Activated naive CD4-positive, alpha-beta T cell treated with anti-CD3 and anti-CD28 coated beads, Interleukin-2, amount 50 U/mL, for 72 hours (primary cell): Measurements from ENCODE around the gene SOCS1. TPM values are rescaled to one million over a fixed set of nuclear protein-coding genes. Genes with fewer than 3 reads are reported as not detected.

ENCODE experiments used
- ATAC-seq, 2 donors: fragments of 150-1000 bp; cut with Tn5 transposase; 2 replicates each; pipeline ENCODE4 v1.10.0; 2021; ENCODE audit warnings: mild to moderate bottlenecking in 2 of 2, moderate library complexity in 2 of 2
- DNase-seq, 2 donors: peaks; one replicate each; pipeline ENCODE4 v3.0.0; 2021 to 2022; ENCODE audit warnings: low spot score in 2 of 2
- H3K27ac Mint-ChIP-seq, 2 donors: one replicate each; pipeline ENCODE4 v1.8.0; 2022; ENCODE audit warnings: mild to moderate bottlenecking in 2 of 2, mixed read lengths in 2 of 2
- H3K36me3 Mint-ChIP-seq, 2 donors: one replicate each; pipeline ENCODE4 v1.8.0; 2022; ENCODE audit warnings: mixed read lengths in 2 of 2
- H3K9me3 Mint-ChIP-seq, 2 donors: one replicate each; pipeline ENCODE4 v1.8.0; 2022; ENCODE audit warnings: mixed read lengths in 2 of 2
- total RNA-seq, 2 donors: library from RNA; stranded (reverse); gene quantifications; one replicate each; pipeline ENCODE4 v1.2.3, GENCODE V29; 2022

Gene SOCS1
- total RNA-seq, 2 donors from 2014 or later: 57.0 to 123 TPM

- Mint-ChIP-seq H3K27ac (peak overlapping the region; percentile 97 to 98), H3K36me3 (peaks cover 30 to 43% of the 10 kb centered on the region in 2 donors), H3K9me3 (no peaks in the 10 kb centered on the region)
- ATAC-seq: peak in 1 of 2 donors; percentile 7
- DNase-seq: peak; percentile 53 to 71
Measured at GRCh38 chr16:11254913-11255736, 879 bp downstream of the SOCS1 start.

- no peak for DNase-seq
- H3K36me3 Mint-ChIP-seq: peaks cover 30 to 43% of the 10 kb centered on the region in 2 donors
- H3K27ac Mint-ChIP-seq: peak overlapping the region; percentile 97 to 98
- ATAC-seq: no peak
- H3K9me3 Mint-ChIP-seq: no peaks in the 10 kb centered on the region
Measured at GRCh38 chr16:11253995-11254912, 1.8 kb downstream of the SOCS1 start.

GRCh38 chr16:11253009-11253994 is 2.7 kb downstream of the SOCS1 start:
- ATAC-seq (peak; percentile 23 to 43), DNase-seq (peak; percentile 53 to 85)
- Mint-ChIP-seq H3K27ac (peak overlapping the region; percentile 97 to 98), H3K9me3 (no peaks in the 10 kb centered on the region), H3K36me3 (peaks cover 30 to 43% of the 10 kb centered on the region in 2 donors)

DNA sequence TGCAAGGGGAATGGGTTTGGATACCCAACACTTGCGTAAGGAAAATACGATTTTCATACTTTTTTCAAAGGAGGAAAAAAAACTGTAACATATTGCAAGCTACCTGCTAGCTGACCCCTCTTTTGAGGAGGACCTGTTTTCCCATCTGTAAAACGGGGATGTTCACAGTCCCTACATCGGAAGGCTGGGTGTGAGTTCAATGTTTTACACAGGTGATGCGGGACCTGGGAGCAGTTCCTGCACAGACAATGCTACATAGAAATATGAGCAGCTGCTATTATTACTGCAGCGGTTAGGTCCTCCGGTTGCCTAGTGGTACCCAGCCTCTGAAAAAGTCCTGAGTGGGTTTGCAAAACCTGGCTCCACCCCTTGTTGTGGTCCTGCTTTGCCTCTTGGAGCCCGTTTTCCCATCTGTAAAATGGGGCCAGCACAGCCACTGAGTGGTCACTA is 3.5 kb downstream of the SOCS1 start:
- peak overlapping the region; percentile 97 to 98 for H3K27ac Mint-ChIP-seq
- H3K36me3 Mint-ChIP-seq: peaks cover 30 to 49% of the 10 kb centered on the region in 2 donors
- DNase-seq (no peak), ATAC-seq (no peak)
- H3K9me3 Mint-ChIP-seq: no peaks in the 10 kb centered on the region

- H3K36me3 Mint-ChIP-seq: peaks cover 30 to 53% of the 10 kb centered on the region in 2 donors
- ATAC-seq: peak; percentile 47 to 55
Measured at GRCh38 chr16:11251525-11252481, 4.2 kb downstream of the SOCS1 start.

DNA sequence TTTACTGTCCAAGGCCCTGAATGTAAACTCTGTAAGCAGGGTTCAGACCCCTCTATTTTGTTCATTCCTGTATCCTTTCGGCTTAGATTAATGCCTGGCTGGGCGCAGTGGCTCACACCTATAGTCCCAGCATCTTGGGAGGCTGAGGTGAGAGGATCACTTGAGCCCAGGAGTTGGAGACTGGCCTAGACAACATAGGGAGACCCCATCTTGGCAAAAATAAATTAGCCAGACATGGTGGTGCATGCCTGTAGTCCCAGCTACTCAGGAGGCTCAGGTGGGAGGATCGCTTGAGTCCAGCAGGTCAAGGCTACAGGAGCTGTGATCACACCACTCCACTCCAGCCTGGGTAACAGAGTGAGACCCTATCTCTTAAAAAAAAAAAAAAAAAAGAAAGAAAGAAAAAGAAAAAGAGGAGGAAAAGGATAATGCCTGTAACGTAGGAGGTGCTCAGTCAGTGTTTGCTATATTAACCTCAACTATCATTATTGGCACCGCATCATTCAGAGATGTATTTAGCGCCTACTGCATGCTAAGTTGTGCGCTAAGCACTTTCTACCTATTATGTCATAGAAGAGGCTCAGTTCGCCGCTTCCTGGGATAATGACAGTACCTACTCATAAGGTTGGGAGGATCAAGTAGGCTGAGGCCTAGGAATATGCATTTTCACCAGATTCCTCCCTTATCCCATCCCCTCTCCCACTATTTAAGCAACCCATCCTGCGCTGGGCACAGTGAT is 5.0 kb downstream of the SOCS1 start:
- H3K27ac Mint-ChIP-seq: peak overlapping the region; percentile 97 to 98
- H3K9me3 Mint-ChIP-seq: no peaks in the 10 kb centered on the region
- DNase-seq (no peak), ATAC-seq (no peak)
- peaks cover 30 to 53% of the 10 kb centered on the region in 2 donors for H3K36me3 Mint-ChIP-seq

More at GRCh38 chr16:11251525-11252481, 4.2 kb downstream of the SOCS1 start:
- no peaks in the 10 kb centered on the region for H3K9me3 Mint-ChIP-seq
- peak; percentile 76 to 88 for DNase-seq
- peak overlapping the region; percentile 97 to 98 for H3K27ac Mint-ChIP-seq

DNA sequence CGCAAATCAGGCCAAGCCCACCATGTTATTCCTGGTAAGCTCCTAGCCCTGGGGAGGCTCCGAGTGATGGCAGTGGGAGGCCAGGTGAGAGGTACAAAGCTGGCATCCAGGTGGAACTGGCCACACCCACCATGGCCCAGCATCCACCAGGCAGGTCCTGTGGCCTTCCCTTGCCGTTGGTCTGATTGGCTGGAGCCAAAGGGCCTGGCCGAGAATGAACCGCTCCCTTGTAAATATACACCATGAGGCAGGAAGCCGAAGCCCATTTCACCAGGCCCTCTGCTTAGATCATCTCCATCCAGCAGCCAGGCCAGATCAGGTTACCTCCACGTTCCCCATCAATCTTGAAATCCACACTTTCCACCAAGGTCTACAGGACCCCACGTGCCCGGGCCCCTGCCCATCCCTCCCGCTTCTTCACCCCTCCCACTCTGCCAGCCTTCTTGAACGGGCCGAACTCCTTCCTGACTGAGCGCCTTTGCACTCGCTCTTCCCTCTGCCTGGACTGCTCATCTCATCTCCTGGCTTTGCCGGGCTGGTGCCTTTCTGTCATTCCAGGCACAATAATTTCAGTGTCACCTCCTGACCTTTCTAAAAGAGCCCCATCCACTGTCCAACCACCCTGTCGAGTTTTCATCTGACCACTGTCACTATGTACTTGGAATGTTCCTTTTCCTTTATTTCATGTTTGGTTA is 5.8 kb downstream of the SOCS1 start:
- ATAC-seq (no peak), DNase-seq (peak in 1 of 2 donors; percentile 65)
- peak overlapping the region; percentile 97 to 98 for H3K27ac Mint-ChIP-seq
- H3K36me3 Mint-ChIP-seq: peaks cover 30 to 53% of the 10 kb centered on the region in 2 donors
- no peaks in the 10 kb centered on the region for H3K9me3 Mint-ChIP-seq

GRCh38 chr16:11249233-11250061 is 6.6 kb downstream of the SOCS1 start:
- Mint-ChIP-seq H3K36me3 (peaks cover 27 to 47% of the 10 kb centered on the region in 2 donors), H3K27ac (peak overlapping the region; percentile 26 to 97), H3K9me3 (no peaks in the 10 kb centered on the region)
- ATAC-seq: no peak
- DNase-seq: no peak

DNA sequence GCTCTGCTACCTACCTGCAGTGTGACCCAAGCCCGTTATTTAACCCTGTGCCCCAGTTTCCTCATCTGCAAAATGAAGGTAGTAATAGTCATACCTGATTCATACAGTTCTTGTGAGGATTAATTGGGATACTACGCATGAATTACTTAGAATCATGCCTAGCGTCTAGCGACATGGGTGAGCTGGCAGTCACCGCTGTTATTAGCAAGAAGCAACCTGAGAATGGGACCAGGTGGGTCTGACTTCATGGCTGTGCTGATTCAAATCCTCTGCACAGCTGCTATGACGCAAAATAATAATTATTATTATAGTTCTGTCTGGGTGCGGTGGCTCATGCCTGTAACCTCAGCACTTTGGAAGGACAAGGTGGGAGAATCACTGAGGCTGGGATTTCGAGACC is 7.9 kb downstream of the SOCS1 start:
- peak overlapping the region in 1 of 2 donors; percentile 97 for H3K27ac Mint-ChIP-seq
- peaks cover 16 to 34% of the 10 kb centered on the region in 2 donors for H3K36me3 Mint-ChIP-seq
- ATAC-seq: no peak
- no peaks in the 10 kb centered on the region for H3K9me3 Mint-ChIP-seq
- no peak for DNase-seq

- Mint-ChIP-seq H3K9me3 (no peaks in the 10 kb centered on the region), H3K27ac (peak overlapping the region in 1 of 2 donors; percentile 97), H3K36me3 (peaks cover 0 to 18% of the 10 kb centered on the region in 2 donors)
- DNase-seq (no peak), ATAC-seq (peak; percentile 18 to 64)
Measured at GRCh38 chr16:11245988-11246387, 10.0 kb downstream of the SOCS1 start.

- no peak for DNase-seq
- no peak for ATAC-seq
- Mint-ChIP-seq H3K27ac (peak overlapping the region in 1 of 2 donors; percentile 97), H3K9me3 (no peaks in the 10 kb centered on the region), H3K36me3 (peaks cover 0 to 11% of the 10 kb centered on the region in 2 donors)
Measured at GRCh38 chr16:11245222-11245737, 10.7 kb downstream of the SOCS1 start.

GRCh38 chr16:11242658-11243057 is 13.3 kb downstream of the SOCS1 start:
- Mint-ChIP-seq H3K9me3 (no peaks in the 10 kb centered on the region), H3K36me3 (peaks cover 0 to 5% of the 10 kb centered on the region in 2 donors), H3K27ac (no peak overlapping the region)
- no peak for ATAC-seq
- no peak for DNase-seq
